VCaP (cell line): ENCODE data around the gene DDX41.
"Not testable (repeated sequence)": the region's sequence is repeated elsewhere in the genome, so short reads cannot be mapped to it uniquely, and the experiment has no call there.

Source experiments
- H3K27ac ChIP-seq: fragments of 450-650 bp; 2 replicates; pipeline ENCODE4 v1.5.1; 2017
- CTCF ChIP-seq: fragments of 450-650 bp; conservative IDR thresholded peaks from 2 replicates; pipeline ENCODE4 v1.5.1; 2017; ENCODE audit warnings: mild to moderate bottlenecking, moderate library complexity

The DDX41 gene

GRCh38 chr5:177535125-177535524 lies 18.4 kb upstream of the DDX41 start:
- no peak for TF ChIP-seq CTCF
- no peak overlapping the region for H3K27ac ChIP-seq

GRCh38 chr5:177534433-177534832 lies 17.7 kb upstream of the DDX41 start:
- not testable (repeated sequence) for H3K27ac ChIP-seq

GRCh38 chr5:177531209-177531940 lies 14.6 kb upstream of the DDX41 start:
- no peak overlapping the region; the same call in 1 of the 2 replicates for H3K27ac ChIP-seq
- no peak for TF ChIP-seq CTCF

- no peak for TF ChIP-seq CTCF
- no peak overlapping the region for H3K27ac ChIP-seq
Observed at GRCh38 chr5:177530638-177531037, 13.9 kb upstream of the DDX41 start.

GRCh38 chr5:177529247-177530203 lies 12.8 kb upstream of the DDX41 start:
- no peak overlapping the region for H3K27ac ChIP-seq
- TF ChIP-seq CTCF: no peak

- H3K27ac ChIP-seq: no peak overlapping the region
- no peak for TF ChIP-seq CTCF
Observed at GRCh38 chr5:177528631-177529030, 11.9 kb upstream of the DDX41 start.

- no peak overlapping the region for H3K27ac ChIP-seq
- TF ChIP-seq CTCF: no peak
Observed at GRCh38 chr5:177527595-177527994, 10.8 kb upstream of the DDX41 start.
